ENCODE measurements around the gene ARHGAP15.
A peak's percentile ranks its signal among the peaks of the same experiment; 100 is the strongest.
"Not testable (repeated sequence)": the region's sequence is repeated elsewhere in the genome, so short reads cannot be mapped to it uniquely, and the experiment has no call there.

Gene ARHGAP15

DNA sequence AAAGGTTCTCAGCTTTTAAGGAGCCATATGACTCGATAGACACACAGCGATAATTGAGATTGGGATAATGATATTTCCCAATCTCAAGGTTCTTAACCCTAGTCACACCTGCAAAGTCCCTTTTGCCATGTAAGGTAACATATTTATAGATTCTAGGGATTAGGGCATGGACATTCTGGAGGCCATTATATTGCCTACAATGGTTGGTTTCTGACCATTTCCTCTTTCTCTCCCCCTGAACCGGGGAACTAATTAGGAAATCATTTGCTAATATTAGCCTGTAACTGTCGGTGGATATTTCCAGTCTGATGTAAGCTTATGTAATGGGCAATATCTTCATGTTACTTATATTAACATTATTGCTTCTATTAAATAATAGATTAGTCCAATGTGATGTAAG, 40.8 kb upstream of the ARHGAP15 start:
- no peaks in the 10 kb centered on the region for H3K27me3 ChIP-seq
- DNase-seq = no peak
- H3K9me3 ChIP-seq = no peaks in the 10 kb centered on the region
- H3K36me3 ChIP-seq = no peaks in the 10 kb centered on the region
- no peak overlapping the region for H3K4me3 ChIP-seq (ENCODE audit: low read depth, low read length)
- TF ChIP-seq, protein P1, sequence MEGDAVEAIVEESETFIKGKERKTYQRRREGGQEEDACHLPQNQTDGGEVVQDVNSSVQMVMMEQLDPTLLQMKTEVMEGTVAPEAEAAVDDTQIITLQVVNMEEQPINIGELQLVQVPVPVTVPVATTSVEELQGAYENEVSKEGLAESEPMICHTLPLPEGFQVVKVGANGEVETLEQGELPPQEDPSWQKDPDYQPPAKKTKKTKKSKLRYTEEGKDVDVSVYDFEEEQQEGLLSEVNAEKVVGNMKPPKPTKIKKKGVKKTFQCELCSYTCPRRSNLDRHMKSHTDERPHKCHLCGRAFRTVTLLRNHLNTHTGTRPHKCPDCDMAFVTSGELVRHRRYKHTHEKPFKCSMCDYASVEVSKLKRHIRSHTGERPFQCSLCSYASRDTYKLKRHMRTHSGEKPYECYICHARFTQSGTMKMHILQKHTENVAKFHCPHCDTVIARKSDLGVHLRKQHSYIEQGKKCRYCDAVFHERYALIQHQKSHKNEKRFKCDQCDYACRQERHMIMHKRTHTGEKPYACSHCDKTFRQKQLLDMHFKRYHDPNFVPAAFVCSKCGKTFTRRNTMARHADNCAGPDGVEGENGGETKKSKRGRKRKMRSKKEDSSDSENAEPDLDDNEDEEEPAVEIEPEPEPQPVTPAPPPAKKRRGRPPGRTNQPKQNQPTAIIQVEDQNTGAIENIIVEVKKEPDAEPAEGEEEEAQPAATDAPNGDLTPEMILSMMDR (IDR thresholded peaks at IDR 0.05; ENCODE audit: low read depth, low read length) = no peak
- no peaks in the 10 kb centered on the region for H3K4me1 ChIP-seq

DNA sequence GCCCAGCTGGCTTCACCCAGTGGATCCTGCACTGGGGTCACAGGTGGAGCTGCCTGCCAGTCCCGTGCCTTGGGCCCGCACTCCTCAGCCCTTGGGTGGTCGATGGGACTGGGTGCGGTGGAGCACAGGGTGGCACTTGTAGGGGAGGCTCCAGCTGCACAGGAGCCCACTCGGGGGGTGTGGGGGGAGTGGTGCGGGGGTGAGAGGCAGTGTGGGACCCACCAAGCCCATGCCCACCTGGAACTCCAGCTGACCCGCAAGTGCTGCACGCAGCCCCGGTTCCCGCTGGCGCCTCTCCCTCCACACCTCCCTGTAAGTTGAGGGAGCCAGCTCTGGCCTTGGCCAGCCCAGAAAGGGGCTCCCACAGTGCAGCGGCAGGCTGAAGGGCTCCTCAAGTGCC, 39.7 kb upstream of the ARHGAP15 start:
- not testable (repeated sequence) for H3K9me3 ChIP-seq; H3K36me3 ChIP-seq; H3K4me3 ChIP-seq (ENCODE audit: low read depth, low read length); H3K4me1 ChIP-seq; DNase-seq; H3K27me3 ChIP-seq

DNA sequence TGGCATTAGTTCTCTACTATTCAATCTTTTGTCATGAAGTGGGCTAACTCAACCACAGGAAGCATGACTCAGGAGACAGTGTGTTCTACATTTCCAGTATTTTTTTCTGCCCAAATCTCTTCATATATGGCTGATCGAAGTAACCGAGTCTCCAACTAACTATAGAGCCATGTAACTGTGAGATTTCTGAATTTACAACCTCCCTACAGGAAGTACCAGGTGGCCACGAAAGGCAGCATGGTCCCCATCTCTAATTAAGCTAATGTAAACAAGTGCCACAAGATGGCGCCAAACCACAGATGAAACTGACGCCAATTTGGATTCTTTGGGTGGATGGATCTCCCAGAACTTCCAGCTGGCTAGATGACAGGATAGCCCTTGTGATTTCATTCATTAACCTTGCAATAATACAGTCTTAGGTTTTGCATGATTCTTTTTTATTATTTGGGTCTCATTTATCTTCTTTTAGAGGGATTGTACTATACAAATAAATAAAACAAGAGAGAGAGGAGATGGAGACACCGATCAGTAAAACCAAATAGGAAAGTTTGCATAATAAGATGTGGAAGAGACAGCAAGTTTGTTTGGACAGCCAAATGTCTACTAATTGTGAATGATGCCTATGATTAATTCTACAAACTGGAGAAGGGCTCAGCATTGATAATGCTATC, 18.3 kb upstream of the ARHGAP15 start:
- Histone ChIP-seq H3K9me3 (no peaks in the 10 kb centered on the region), H3K4me1 (no peaks in the 10 kb centered on the region), H3K27me3 (no peaks in the 10 kb centered on the region), H3K4me3 (ENCODE audit: low read depth, low read length) (no peak overlapping the region), H3K36me3 (no peaks in the 10 kb centered on the region)
- DNase-seq = peak; percentile 47
- TF ChIP-seq, protein P1 (IDR thresholded peaks at IDR 0.05; ENCODE audit: low read depth, low read length) = peak; percentile 67

DNA sequence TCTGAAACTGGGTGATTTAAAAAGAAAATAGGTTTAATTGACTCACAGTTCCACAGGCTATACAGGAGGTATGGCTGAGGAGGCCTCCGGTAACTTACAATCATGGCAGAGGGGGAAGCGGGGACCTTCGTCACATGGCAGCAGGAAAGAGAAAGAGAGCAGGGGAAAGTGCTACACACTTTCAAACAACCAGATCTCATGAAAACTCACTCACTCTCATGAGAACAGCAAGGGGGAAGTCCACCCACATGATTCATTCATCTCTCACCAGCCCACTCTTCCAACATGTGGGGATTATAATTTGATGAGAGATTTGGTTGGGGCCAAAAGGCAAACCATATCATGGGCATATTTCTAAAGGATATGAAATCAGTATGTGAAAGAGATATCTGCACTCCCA, 12.0 kb upstream of the ARHGAP15 start:
- TF ChIP-seq, protein P1 (IDR thresholded peaks at IDR 0.05; ENCODE audit: low read depth, low read length) = no peak
- Histone ChIP-seq H3K27me3 (no peaks in the 10 kb centered on the region), H3K9me3 (no peaks in the 10 kb centered on the region), H3K36me3 (no peaks in the 10 kb centered on the region), H3K4me1 (no peaks in the 10 kb centered on the region), H3K4me3 (ENCODE audit: low read depth, low read length) (no peak overlapping the region)
- no peak for DNase-seq

DNA sequence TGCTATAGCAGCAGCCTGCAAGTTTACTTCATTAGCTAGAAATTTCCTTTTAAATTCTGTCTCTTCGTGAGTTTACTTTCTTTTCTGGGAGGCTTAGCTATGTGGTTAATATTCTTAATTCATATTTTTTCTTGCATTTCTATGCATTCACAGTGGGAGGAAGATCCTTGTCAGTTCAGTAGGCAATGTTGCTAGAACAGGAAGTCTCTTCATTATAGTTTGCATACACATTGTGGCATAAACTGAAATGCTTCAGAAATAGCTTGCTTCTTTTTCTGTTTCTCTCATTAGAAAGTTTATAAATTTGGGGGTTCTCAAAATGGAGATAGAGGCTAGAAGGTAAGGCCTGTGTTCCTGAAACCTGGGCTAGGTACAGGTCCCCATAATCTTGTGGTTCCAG, 8.1 kb upstream of the ARHGAP15 start:
- no peaks in the 10 kb centered on the region for H3K4me1 ChIP-seq
- no peak for DNase-seq
- no peaks in the 10 kb centered on the region for H3K27me3 ChIP-seq
- H3K36me3 ChIP-seq = no peaks in the 10 kb centered on the region
- no peaks in the 10 kb centered on the region for H3K9me3 ChIP-seq
- TF ChIP-seq, protein P1 (IDR thresholded peaks at IDR 0.05; ENCODE audit: low read depth, low read length) = no peak
- H3K4me3 ChIP-seq (ENCODE audit: low read depth, low read length) = no peak overlapping the region

DNA sequence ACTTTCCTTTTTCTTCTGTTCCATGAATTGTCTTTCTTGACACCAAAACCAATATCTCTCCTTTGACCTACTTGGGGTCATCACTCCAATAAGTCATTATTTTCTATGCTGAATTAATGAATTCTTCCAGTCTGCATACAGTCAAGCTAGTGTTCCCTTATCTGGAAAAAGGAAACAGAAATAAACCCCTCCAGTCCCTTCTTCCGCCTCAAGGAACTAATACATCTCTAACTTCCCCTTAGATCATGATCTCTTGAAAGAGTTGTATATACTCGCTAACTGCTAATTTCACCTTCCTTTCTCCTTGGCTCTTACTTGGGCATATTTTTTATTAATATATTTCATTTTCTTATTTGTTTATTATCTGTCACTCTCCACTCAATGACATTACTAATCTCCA, 7.3 kb upstream of the ARHGAP15 start:
- no peak overlapping the region for H3K4me3 ChIP-seq (ENCODE audit: low read depth, low read length)
- no peak for DNase-seq
- no peaks in the 10 kb centered on the region for H3K4me1 ChIP-seq
- no peaks in the 10 kb centered on the region for H3K27me3 ChIP-seq
- TF ChIP-seq, protein P1 (IDR thresholded peaks at IDR 0.05; ENCODE audit: low read depth, low read length) = no peak
- H3K36me3 ChIP-seq = no peaks in the 10 kb centered on the region
- no peaks in the 10 kb centered on the region for H3K9me3 ChIP-seq
